Measurements from ENCODE around the gene SAMD4A. TPM values are rescaled to one million over a fixed set of nuclear protein-coding genes. Genes with fewer than 3 reads are reported as not detected.

The SAMD4A gene
- total RNA-seq, 4 donors from 2014 or later = 7.9 to 18.7 (median 14.4) TPM

DNA sequence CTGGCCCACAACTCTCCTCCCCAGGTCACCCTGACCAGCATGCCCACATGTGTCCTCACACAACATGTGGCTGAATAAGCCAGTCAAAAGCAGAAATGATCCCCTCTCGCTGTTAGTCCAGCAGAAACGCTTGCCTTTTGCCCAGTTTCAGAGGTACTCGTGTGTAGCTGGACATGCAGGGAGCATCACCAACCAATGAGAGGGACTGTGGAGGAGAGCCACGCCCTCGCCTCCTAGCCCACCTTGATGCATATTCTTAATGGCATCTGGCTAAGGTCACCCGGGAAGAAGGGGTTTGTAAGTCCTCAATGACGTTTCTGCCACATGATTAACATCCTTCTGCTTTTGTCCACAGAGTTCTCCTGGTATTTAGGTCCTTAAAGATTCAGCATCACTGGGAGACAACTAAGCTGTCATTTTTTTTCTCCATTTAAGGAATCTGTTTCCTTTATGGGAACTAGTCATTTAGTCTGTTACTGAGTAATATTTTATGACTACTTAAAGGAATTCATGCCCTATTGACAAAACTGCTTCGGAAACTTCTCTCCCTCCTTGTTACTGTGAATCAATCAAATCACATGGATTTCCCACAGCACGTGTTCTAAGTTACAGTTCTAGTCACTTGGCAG is 201.7 kb downstream of the SAMD4A start:
- DNase-seq (ENCODE audit: low spot score in 2 of 2) = no peak
- no peak for TF ChIP-seq POLR2A (IDR thresholded peaks at IDR 0.05)
- TF ChIP-seq, protein P1, sequence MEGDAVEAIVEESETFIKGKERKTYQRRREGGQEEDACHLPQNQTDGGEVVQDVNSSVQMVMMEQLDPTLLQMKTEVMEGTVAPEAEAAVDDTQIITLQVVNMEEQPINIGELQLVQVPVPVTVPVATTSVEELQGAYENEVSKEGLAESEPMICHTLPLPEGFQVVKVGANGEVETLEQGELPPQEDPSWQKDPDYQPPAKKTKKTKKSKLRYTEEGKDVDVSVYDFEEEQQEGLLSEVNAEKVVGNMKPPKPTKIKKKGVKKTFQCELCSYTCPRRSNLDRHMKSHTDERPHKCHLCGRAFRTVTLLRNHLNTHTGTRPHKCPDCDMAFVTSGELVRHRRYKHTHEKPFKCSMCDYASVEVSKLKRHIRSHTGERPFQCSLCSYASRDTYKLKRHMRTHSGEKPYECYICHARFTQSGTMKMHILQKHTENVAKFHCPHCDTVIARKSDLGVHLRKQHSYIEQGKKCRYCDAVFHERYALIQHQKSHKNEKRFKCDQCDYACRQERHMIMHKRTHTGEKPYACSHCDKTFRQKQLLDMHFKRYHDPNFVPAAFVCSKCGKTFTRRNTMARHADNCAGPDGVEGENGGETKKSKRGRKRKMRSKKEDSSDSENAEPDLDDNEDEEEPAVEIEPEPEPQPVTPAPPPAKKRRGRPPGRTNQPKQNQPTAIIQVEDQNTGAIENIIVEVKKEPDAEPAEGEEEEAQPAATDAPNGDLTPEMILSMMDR (IDR thresholded peaks at IDR 0.05) = no peak
- intact Hi-C loops (cut with DNase I; ENCODE audit: low total_unique reads) = no loop called here
- WGBS, 2 donors = 80 to 84% methylated on average over 9 of the region's 9 CpGs
- H3K4me3 ChIP-seq (ENCODE audit: low read depth, poor library complexity, severe bottlenecking) = no peak overlapping the region

- TF ChIP-seq POLR2A (IDR thresholded peaks at IDR 0.05) = no peak
- TF ChIP-seq, protein P1 (IDR thresholded peaks at IDR 0.05) = no peak
- H3K4me3 ChIP-seq (ENCODE audit: low read depth, poor library complexity, severe bottlenecking) = no peak overlapping the region
- WGBS, 2 donors = 87 to 88% methylated on average over 14 of the region's 14 CpGs
- intact Hi-C loops (cut with DNase I; ENCODE audit: low total_unique reads) = no loop called here
- DNase-seq (ENCODE audit: low spot score in 2 of 2) = peak in 1 of 2 donors; percentile 48
Observed at GRCh38 chr14:54769951-54770863, 203.3 kb downstream of the SAMD4A start.

DNA sequence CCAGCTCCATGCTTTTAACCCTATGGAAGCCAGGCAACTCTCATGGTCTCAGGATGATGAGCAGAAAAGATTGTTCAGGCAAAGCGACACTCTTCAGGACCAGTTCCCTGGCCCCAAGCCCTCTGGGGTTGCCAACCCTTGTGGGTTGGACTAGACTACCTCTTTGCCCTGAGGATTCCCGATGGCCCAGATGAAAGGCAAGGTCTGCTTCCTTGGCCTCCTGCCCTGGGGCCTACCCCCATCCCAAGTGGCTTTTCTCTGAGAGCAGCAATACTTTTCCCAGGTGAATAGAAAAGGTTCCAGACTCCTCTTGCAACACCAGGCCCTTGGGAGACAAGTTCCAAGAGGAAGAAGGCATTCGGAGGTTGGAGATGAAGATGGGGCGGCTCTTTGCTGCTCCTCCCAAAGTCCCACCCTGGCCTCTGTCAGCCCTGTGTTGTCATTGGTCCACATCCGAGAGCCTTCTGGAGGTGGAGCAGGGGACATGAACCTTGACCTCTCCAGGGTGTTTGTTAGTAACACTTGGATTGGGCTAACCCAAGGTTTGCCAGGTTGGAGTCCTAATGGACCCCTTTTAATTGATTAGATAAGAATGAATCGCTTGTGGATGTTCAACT is 204.6 kb downstream of the SAMD4A start:
- TF ChIP-seq POLR2A (IDR thresholded peaks at IDR 0.05) = no peak
- TF ChIP-seq, protein P1 (IDR thresholded peaks at IDR 0.05) = no peak
- DNase-seq (ENCODE audit: low spot score in 2 of 2) = peak in 1 of 2 donors; percentile 79
- H3K4me3 ChIP-seq (ENCODE audit: low read depth, poor library complexity, severe bottlenecking) = no peak overlapping the region
- WGBS, 2 donors = 72% methylated on average over 6 of the region's 6 CpGs
- intact Hi-C loops (cut with DNase I; ENCODE audit: low total_unique reads) = no loop called here

DNA sequence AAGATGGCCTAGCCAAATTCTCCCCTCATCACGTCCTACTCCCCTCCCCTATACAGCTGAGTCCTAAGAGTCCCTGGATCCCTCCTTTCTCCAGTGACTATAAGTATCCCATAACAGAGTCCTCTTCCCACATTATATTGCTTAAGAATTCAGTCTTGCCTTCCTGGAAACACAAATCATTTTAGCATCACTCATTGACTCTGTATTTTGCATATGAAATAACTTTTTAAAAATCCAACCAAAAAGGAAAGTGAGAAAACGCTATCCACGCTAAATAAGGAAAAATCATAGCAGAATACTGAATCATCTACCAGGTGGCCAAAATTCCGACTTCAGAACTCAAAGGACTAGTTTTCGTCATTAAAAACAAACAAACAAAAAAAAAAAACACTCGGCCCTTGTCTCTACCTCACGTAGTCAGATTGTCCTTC is 205.5 kb downstream of the SAMD4A start:
- H3K4me3 ChIP-seq (ENCODE audit: low read depth, poor library complexity, severe bottlenecking) = no peak overlapping the region
- TF ChIP-seq POLR2A (IDR thresholded peaks at IDR 0.05) = no peak
- TF ChIP-seq, protein P1 (IDR thresholded peaks at IDR 0.05) = no peak
- DNase-seq (ENCODE audit: low spot score in 2 of 2) = no peak
- intact Hi-C loops (cut with DNase I; ENCODE audit: low total_unique reads) = no loop called here
- WGBS, 2 donors = 75 to 80% methylated on average over 7 of the region's 7 CpGs

GRCh38 chr14:54773171-54774006 is 206.5 kb downstream of the SAMD4A start:
- peak; percentile 89 to 97 for DNase-seq (ENCODE audit: low spot score in 2 of 2)
- WGBS, 2 donors = 10 to 11% methylated on average over 19 of the region's 19 CpGs
- intact Hi-C loops (cut with DNase I; ENCODE audit: low total_unique reads) = no loop called here
- TF ChIP-seq POLR2A (IDR thresholded peaks at IDR 0.05) = no peak
- TF ChIP-seq, protein P1 (IDR thresholded peaks at IDR 0.05) = peak in 1 of 3 donors; percentile 68
- H3K4me3 ChIP-seq (ENCODE audit: low read depth, poor library complexity, severe bottlenecking) = no peak overlapping the region

Measured in lower leg skin (tissue), 4 donors.